Measurements from ENCODE around the gene CYB5D1.
"Not testable (repeated sequence)": the region's sequence is repeated elsewhere in the genome, so short reads cannot be mapped to it uniquely, and the experiment has no call there.

CYB5D1 gene

GRCh38 chr17:7853691-7854038 lies 4.1 kb upstream of the CYB5D1 start:
- Mint-ChIP-seq H3K4me1 (ENCODE audit: low read depth) (peaks cover 18% of the 10 kb centered on the region), H3K36me3 (ENCODE audit: low read depth) (peaks cover 10% of the 10 kb centered on the region), H3K27ac (no peak overlapping the region), H3K27me3 (ENCODE audit: low read depth) (no peaks in the 10 kb centered on the region), H3K9me3 (no peaks in the 10 kb centered on the region), H3K4me3 (no peak overlapping the region)
- no peak for DNase-seq (ENCODE audit: low spot score)

- no peak overlapping the region for H3K27ac Mint-ChIP-seq
- no peak overlapping the region for H3K4me3 Mint-ChIP-seq
- H3K9me3 Mint-ChIP-seq: no peaks in the 10 kb centered on the region
- no peak for DNase-seq (ENCODE audit: low spot score)
- H3K36me3 Mint-ChIP-seq (ENCODE audit: low read depth): peaks cover 13% of the 10 kb centered on the region
- no peaks in the 10 kb centered on the region for H3K27me3 Mint-ChIP-seq (ENCODE audit: low read depth)
- peaks cover 23% of the 10 kb centered on the region for H3K4me1 Mint-ChIP-seq (ENCODE audit: low read depth)
These were observed 3.6 kb upstream of the CYB5D1 start for GRCh38 chr17:7854078-7854777.

GRCh38 chr17:7854851-7855659 lies 2.7 kb upstream of the CYB5D1 start, which contains the start of gene TMEM88:
Gene TMEM88, plus strand, starts transcription at chr17:7855066. Its CDS starts 9 bp downstream, at chr17:7855075.
- Mint-ChIP-seq H3K4me3 (no peak within 1 kb of the TSS), H3K36me3 (ENCODE audit: low read depth) (peaks cover 15% of the 10 kb centered on the region), H3K27me3 (ENCODE audit: low read depth) (no peaks in the 10 kb centered on the region), H3K9me3 (no peaks in the 10 kb centered on the region), H3K4me1 (ENCODE audit: low read depth) (peaks cover 22% of the 10 kb centered on the region), H3K27ac (no peak within 1 kb of the TSS)
- DNase-seq (ENCODE audit: low spot score): no peak

GRCh38 chr17:7855660-7856010 lies 2.2 kb upstream of the CYB5D1 start:
- Mint-ChIP-seq H3K4me3 (no peak overlapping the region), H3K27me3 (ENCODE audit: low read depth) (no peaks in the 10 kb centered on the region), H3K27ac (no peak overlapping the region), H3K4me1 (ENCODE audit: low read depth) (peaks cover 21% of the 10 kb centered on the region), H3K9me3 (no peaks in the 10 kb centered on the region), H3K36me3 (ENCODE audit: low read depth) (peaks cover 15% of the 10 kb centered on the region)
- no peak for DNase-seq (ENCODE audit: low spot score)

GRCh38 chr17:7856011-7856810 lies 1.6 kb upstream of the CYB5D1 start:
- no peak overlapping the region for H3K27ac Mint-ChIP-seq
- DNase-seq (ENCODE audit: low spot score): no peak
- peaks cover 15% of the 10 kb centered on the region for H3K36me3 Mint-ChIP-seq (ENCODE audit: low read depth)
- no peaks in the 10 kb centered on the region for H3K27me3 Mint-ChIP-seq (ENCODE audit: low read depth)
- H3K4me3 Mint-ChIP-seq: no peak overlapping the region
- no peaks in the 10 kb centered on the region for H3K9me3 Mint-ChIP-seq
- peaks cover 18% of the 10 kb centered on the region for H3K4me1 Mint-ChIP-seq (ENCODE audit: low read depth)

GRCh38 chr17:7856811-7857712 lies 741 bp upstream of the CYB5D1 start, which contains the start of gene NAA38:
Gene NAA38, minus strand, starts transcription at chr17:7857559. Its CDS starts 96 bp downstream, at chr17:7857463.
- Mint-ChIP-seq H3K27me3 (ENCODE audit: low read depth) (no peaks in the 10 kb centered on the region), H3K36me3 (ENCODE audit: low read depth) (peaks cover 15% of the 10 kb centered on the region), H3K27ac (no peak within 1 kb of the TSS), H3K4me3 (no peak within 1 kb of the TSS), H3K4me1 (ENCODE audit: low read depth) (peaks cover 14% of the 10 kb centered on the region), H3K9me3 (no peaks in the 10 kb centered on the region)
- peak; percentile 93 for DNase-seq (ENCODE audit: low spot score)

GRCh38 chr17:7858522-7858810 lies 663 bp downstream of the CYB5D1 start:
- DNase-seq (ENCODE audit: low spot score): no peak
- Mint-ChIP-seq H3K9me3 (no peaks in the 10 kb centered on the region), H3K27me3 (ENCODE audit: low read depth) (no peaks in the 10 kb centered on the region), H3K4me3 (no peak overlapping the region), H3K27ac (no peak overlapping the region), H3K4me1 (ENCODE audit: low read depth) (peaks cover 13% of the 10 kb centered on the region), H3K36me3 (ENCODE audit: low read depth) (peaks cover 15% of the 10 kb centered on the region)

- Mint-ChIP-seq H3K36me3 (ENCODE audit: low read depth) (peaks cover 12% of the 10 kb centered on the region), H3K4me3 (no peak overlapping the region), H3K27ac (no peak overlapping the region), H3K9me3 (no peaks in the 10 kb centered on the region), H3K4me1 (ENCODE audit: low read depth) (peaks cover 13% of the 10 kb centered on the region), H3K27me3 (ENCODE audit: low read depth) (no peaks in the 10 kb centered on the region)
- no peak for DNase-seq (ENCODE audit: low spot score)
These were observed 1.2 kb downstream of the CYB5D1 start for GRCh38 chr17:7859028-7859427.

GRCh38 chr17:7862692-7863437 lies 5.1 kb downstream of the CYB5D1 start:
- Mint-ChIP-seq H3K27ac (no peak overlapping the region), H3K27me3 (ENCODE audit: low read depth) (no peaks in the 10 kb centered on the region), H3K9me3 (no peaks in the 10 kb centered on the region), H3K4me1 (ENCODE audit: low read depth) (peaks cover 21% of the 10 kb centered on the region), H3K36me3 (ENCODE audit: low read depth) (peaks cover 30% of the 10 kb centered on the region), H3K4me3 (no peak overlapping the region)
- no peak for DNase-seq (ENCODE audit: low spot score)

GRCh38 chr17:7864384-7864783 lies 6.6 kb downstream of the CYB5D1 start:
- not testable (repeated sequence) for H3K27ac Mint-ChIP-seq; H3K27me3 Mint-ChIP-seq (ENCODE audit: low read depth); DNase-seq (ENCODE audit: low spot score); H3K4me3 Mint-ChIP-seq; H3K9me3 Mint-ChIP-seq
- H3K36me3 Mint-ChIP-seq (ENCODE audit: low read depth): peaks cover 32% of the 10 kb centered on the region
- H3K4me1 Mint-ChIP-seq (ENCODE audit: low read depth): peaks cover 25% of the 10 kb centered on the region

GRCh38 chr17:7864995-7865650 lies 7.3 kb downstream of the CYB5D1 start:
- H3K9me3 Mint-ChIP-seq: no peaks in the 10 kb centered on the region
- H3K27me3 Mint-ChIP-seq (ENCODE audit: low read depth): no peaks in the 10 kb centered on the region
- H3K4me3 Mint-ChIP-seq: no peak overlapping the region
- no peak for DNase-seq (ENCODE audit: low spot score)
- no peak overlapping the region for H3K27ac Mint-ChIP-seq
- peaks cover 21% of the 10 kb centered on the region for H3K4me1 Mint-ChIP-seq (ENCODE audit: low read depth)
- H3K36me3 Mint-ChIP-seq (ENCODE audit: low read depth): peaks cover 27% of the 10 kb centered on the region

- Mint-ChIP-seq H3K27ac (peak overlapping the region; percentile 68), H3K4me3 (peak overlapping the region; percentile 67), H3K9me3 (no peaks in the 10 kb centered on the region), H3K27me3 (ENCODE audit: low read depth) (no peaks in the 10 kb centered on the region), H3K4me1 (ENCODE audit: low read depth) (peaks cover 21% of the 10 kb centered on the region), H3K36me3 (ENCODE audit: low read depth) (peaks cover 34% of the 10 kb centered on the region)
- no peak for DNase-seq (ENCODE audit: low spot score)
These were observed 10.1 kb downstream of the CYB5D1 start for GRCh38 chr17:7867881-7868329.
